ENCODE measurements around the gene SPPL2C. TPM values are rescaled to one million over a fixed set of nuclear protein-coding genes. Genes with fewer than 3 reads are reported as not detected.

Gene SPPL2C
- total RNA-seq, 1 donor = not detected

DNA sequence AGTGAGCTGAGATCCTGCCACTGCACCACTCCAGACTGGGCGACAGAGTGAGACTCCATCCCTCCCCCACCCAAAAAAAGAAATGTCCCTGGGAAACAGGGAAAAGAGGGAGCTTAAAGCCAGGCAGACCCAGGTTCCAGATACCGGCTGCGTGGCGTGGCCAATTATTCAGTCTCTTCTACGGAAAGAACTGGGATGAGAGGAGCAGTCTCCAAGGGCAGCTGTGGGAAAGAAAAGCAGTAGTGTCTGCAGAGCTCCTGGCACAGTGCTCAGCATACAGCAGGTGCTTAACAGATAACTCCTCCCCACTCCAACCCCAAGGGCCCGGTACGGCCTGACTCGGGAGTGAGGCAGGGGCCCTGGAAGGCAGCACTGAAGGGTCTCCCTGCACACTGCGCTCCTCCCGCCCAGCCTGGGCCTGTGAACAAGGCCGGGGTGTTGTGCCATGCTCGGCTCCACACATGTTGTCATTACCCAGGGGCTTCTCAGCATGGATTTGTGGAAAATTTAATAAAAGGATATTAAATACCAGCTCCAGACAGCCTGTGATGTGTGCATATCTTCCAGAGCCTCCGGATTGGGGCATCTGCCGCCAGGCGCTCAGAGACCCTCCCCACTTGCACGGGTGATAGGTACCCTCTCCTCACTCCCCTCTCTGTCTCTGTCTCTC lies 17.6 kb upstream of the SPPL2C start:
- DNase-seq (ENCODE audit: low read depth) = no peak
- no peak overlapping the region for H3K4me3 ChIP-seq (ENCODE audit: low read depth, low read length)
- TF ChIP-seq, protein P1, sequence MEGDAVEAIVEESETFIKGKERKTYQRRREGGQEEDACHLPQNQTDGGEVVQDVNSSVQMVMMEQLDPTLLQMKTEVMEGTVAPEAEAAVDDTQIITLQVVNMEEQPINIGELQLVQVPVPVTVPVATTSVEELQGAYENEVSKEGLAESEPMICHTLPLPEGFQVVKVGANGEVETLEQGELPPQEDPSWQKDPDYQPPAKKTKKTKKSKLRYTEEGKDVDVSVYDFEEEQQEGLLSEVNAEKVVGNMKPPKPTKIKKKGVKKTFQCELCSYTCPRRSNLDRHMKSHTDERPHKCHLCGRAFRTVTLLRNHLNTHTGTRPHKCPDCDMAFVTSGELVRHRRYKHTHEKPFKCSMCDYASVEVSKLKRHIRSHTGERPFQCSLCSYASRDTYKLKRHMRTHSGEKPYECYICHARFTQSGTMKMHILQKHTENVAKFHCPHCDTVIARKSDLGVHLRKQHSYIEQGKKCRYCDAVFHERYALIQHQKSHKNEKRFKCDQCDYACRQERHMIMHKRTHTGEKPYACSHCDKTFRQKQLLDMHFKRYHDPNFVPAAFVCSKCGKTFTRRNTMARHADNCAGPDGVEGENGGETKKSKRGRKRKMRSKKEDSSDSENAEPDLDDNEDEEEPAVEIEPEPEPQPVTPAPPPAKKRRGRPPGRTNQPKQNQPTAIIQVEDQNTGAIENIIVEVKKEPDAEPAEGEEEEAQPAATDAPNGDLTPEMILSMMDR (IDR thresholded peaks at IDR 0.05; ENCODE audit: insufficient read depth, low read length) = no peak

DNA sequence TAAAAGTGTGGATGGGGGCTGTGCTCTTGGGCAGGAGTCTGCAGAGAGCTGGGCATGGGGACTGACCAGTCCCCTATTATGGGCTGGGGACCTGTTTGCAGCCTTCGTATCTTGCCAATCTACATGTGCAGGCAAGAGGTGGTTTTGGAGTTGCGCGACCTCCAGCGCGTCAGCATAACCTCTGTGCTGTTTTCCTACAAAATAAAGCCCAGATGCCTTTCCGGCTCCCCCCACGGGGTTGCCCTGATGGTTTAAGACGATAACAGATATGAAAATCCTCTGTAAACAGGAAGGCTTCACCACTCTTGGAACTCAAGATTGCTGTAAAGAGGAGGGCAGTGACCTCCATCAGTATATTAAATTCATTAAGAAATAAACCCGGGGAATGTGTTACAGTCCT lies 16.5 kb upstream of the SPPL2C start:
- no peak for DNase-seq (ENCODE audit: low read depth)
- TF ChIP-seq, protein P1 (IDR thresholded peaks at IDR 0.05; ENCODE audit: insufficient read depth, low read length) = no peak
- H3K4me3 ChIP-seq (ENCODE audit: low read depth, low read length) = no peak overlapping the region

DNA sequence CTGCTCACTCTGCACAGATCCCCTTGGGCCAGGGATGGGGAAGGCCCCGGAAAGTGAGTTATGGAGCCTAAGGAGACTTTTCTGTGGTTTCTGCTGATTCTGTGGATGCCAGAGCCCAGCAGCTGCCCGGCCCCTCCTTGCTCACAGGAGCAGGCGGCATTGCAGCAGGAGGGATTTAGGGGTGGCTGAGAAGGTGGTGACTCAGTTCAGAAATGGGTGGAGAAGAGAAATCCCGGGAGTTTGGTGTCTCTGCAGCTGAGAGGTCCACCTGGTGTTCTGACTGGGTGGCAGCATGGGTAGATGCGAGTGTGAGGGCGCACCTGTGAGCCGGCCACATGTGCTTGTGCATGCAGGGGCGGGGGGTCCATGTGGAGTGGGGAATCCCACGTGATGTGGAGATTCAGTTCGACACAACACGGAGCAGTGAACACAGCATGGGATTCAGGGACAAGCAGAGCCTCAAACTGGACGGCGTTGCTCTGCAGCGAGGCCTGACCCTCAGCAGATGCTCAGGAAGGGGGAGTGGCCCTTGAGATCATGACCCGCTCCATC lies 16.0 kb upstream of the SPPL2C start:
- DNase-seq (ENCODE audit: low read depth) = no peak
- H3K4me3 ChIP-seq (ENCODE audit: low read depth, low read length) = no peak overlapping the region
- TF ChIP-seq, protein P1 (IDR thresholded peaks at IDR 0.05; ENCODE audit: insufficient read depth, low read length) = no peak

DNA sequence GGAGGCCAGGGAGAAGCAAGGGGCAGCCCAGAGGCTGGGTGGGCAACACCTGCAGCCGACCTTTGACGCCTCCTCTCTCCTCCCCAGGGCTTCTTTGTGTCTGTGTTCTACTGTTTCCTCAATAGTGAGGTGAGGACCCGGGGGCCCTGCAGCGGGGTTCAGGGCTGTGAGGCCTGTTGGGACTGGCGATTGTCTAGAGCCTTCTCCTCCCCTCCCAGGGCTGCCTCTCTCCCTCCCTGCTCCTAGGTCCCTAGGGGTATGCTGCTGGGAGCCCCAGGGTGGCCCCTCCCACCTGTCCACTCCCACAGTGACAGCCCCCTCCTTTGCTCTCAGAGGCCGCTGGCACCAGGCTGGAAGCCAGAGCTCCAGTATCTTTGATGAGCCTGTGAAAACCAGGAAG lies 10.8 kb upstream of the SPPL2C start:
- DNase-seq (ENCODE audit: low read depth) = no peak
- TF ChIP-seq, protein P1 (IDR thresholded peaks at IDR 0.05; ENCODE audit: insufficient read depth, low read length) = no peak
- no peak overlapping the region for H3K4me3 ChIP-seq (ENCODE audit: low read depth, low read length)

DNA sequence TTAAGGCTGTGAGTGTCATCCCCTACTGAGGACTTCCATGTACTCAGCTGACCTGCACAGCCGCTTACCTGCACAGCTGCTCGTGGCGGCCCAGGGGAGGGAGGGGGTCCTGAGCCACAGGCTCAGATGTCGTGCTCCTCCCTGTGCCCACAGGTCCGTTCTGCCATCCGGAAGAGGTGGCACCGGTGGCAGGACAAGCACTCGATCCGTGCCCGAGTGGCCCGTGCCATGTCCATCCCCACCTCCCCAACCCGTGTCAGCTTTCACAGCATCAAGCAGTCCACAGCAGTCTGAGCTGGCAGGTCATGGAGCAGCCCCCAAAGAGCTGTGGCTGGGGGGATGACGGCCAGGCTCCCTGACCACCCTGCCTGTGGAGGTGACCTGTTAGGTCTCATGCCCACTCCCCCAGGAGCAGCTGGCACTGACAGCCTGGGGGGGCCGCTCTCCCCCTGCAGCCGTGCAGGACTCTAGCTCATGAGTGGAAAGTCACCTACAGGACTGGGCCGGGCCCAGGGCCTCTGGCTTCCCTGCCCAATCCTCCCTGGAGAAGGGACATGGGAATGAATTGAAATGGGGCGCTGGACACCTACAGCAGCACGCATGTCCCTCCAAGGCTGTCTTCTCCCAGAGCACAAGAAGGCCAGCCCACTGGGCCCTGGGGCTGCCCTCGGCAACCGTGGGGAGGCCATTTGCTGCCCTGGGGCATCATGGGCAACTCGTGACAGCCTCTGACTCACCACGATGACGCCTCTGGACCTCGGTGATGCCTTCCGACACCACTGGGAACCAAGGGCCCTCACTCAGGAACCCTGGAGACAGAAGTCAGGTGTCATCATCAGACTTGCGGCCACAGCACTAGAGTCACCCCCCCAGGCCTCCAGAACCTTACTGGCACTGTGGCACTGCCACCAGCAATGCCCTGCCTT lies 9.9 kb upstream of the SPPL2C start:
- DNase-seq (ENCODE audit: low read depth) = no peak
- no peak overlapping the region for H3K4me3 ChIP-seq (ENCODE audit: low read depth, low read length)
- TF ChIP-seq, protein P1 (IDR thresholded peaks at IDR 0.05; ENCODE audit: insufficient read depth, low read length) = no peak

DNA sequence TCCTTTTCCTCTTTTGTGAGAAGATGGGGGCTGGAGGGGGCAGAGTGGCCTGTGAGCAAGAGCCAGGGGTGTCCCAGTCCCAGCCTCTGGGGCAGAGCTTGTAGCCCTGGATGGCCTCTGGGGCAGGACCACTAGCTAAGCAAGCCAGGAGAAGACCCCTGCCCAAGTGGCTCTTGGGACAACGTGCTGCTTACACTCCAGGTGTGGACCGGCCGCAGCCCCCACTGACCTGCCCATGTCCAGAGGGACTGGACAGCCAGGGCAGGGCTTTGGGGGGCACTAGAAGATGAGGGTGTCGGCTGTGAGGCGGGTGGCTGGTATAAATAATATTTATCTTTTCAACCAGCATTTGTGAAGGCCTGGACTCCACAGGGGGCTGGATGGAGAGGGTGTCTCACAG lies 9.2 kb upstream of the SPPL2C start:
- H3K4me3 ChIP-seq (ENCODE audit: low read depth, low read length) = no peak overlapping the region
- DNase-seq (ENCODE audit: low read depth) = no peak
- TF ChIP-seq, protein P1 (IDR thresholded peaks at IDR 0.05; ENCODE audit: insufficient read depth, low read length) = no peak
